ENCODE results near the gene MCMBP.

- TF ChIP-seq CTCF (conservative IDR thresholded peaks at IDR 0.05; ENCODE audit: low read depth, low read length) (no peak), EZH2 (IDR thresholded peaks at IDR 0.05; ENCODE audit: low read length, unreplicated experiment) (no peak)
Observed at GRCh38 chr10:119878524-119878923, 5.9 kb upstream of the MCMBP start.

Measured in PC-3 (cell line).